MCF 10A (cell line): ENCODE results near the gene TRAPPC14. TPM values are rescaled to one million over a fixed set of nuclear protein-coding genes. Genes with fewer than 3 reads are reported as not detected.

Experiments used
- BruUV-seq: library from RNA; stranded (reverse); fragments of 400-500 nt; replicated peaks from 2 replicates; lab custom pipeline; 2021; lab: Mats Ljungman, UMichigan
- CTCF ChIA-PET: fragments of 300-600 bp; sonication (Branson Sonifier 250); formaldehyde crosslinking; extraction: SDS; loops from one replicate; lab custom pipeline; 2021; ENCODE audit warnings: antibody characterized with exemption, inconsistent platforms; lab: Yijun Ruan, JAX
- POLR2A ChIA-PET: fragments of 300-600, 350-650 bp; sonication (Branson Sonifier 250); formaldehyde crosslinking; extraction: SDS; loops from one replicate; lab custom pipeline; 2020; ENCODE audit warnings: antibody characterized with exemption, inconsistent platforms; lab: Yijun Ruan, JAX
- DNase-seq: peaks from one replicate; pipeline ENCODE4 v3.0.0-alpha.2; 2018; ENCODE audit not compliant: unreplicated experiment
- H3K27ac Mint-ChIP-seq: one replicate; pipeline ENCODE4 v1.8.0; 2022; ENCODE audit warnings: mild to moderate bottlenecking, low read depth, mixed read lengths; ENCODE audit not compliant: unreplicated experiment
- H3K27me3 Mint-ChIP-seq: one replicate; pipeline ENCODE4 v1.8.0; 2022; ENCODE audit warnings: mixed read lengths; ENCODE audit not compliant: insufficient read depth, unreplicated experiment
- H3K36me3 Mint-ChIP-seq: one replicate; pipeline ENCODE4 v1.8.0; 2022; ENCODE audit warnings: mild to moderate bottlenecking, moderate library complexity, mixed read lengths; ENCODE audit not compliant: insufficient read depth, unreplicated experiment
- H3K4me1 Mint-ChIP-seq: one replicate; pipeline ENCODE4 v1.8.0; 2022; ENCODE audit warnings: mixed read lengths; ENCODE audit not compliant: insufficient read depth, unreplicated experiment
- H3K4me3 Mint-ChIP-seq: one replicate; pipeline ENCODE4 v1.8.0; 2022; ENCODE audit warnings: mild to moderate bottlenecking, moderate library complexity, mixed read lengths; ENCODE audit not compliant: unreplicated experiment
- H3K9me3 Mint-ChIP-seq: one replicate; pipeline ENCODE4 v1.8.0; 2022; ENCODE audit warnings: mixed read lengths; ENCODE audit not compliant: unreplicated experiment
- intact Hi-C: fragments of 100-400 bp; cut with micrococcal nuclease; formaldehyde crosslinking; loops from 2 replicates; pipeline ENCODE4 v1.14.1; 2022
- total RNA-seq: library from RNA; stranded (reverse); gene quantifications from 2 replicates; pipeline ENCODE4 v1.2.3, GENCODE V29; 2022
- TF ChIP-seq, protein P1 (sequence below): fragments of 200-600 bp; IDR thresholded peaks from one replicate; pipeline ENCODE4 v1.8.0; 2022; ENCODE audit warnings: antibody characterized with exemption, mild to moderate bottlenecking; ENCODE audit not compliant: unreplicated experiment

TRAPPC14 gene
- total RNA-seq, 1 experiment from 2014 or later = 21.7 TPM

DNA sequence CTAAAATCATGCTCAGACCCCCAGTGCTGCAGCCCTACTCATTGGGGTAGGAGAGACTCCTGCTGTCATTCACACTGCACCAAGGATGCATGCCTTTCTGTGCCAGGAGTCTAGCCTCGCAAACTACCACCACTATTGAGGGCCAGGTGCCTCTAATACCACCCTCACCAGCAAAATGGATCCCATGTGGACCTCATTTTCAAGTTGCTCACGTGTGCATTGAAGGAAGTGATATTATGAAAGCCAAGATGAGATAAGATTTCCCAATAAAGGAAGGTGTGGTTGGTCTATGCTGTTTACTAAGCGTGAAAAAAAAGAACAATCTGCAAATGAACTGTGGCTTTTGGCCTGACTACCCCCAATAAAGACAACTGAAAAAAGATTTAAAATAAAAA is 17.0 kb downstream of the TRAPPC14 start:
- Mint-ChIP-seq H3K9me3 (no peaks in the 10 kb centered on the region), H3K36me3 (no peaks in the 10 kb centered on the region), H3K27me3 (no peaks in the 10 kb centered on the region), H3K4me1 (no peaks in the 10 kb centered on the region), H3K27ac (no peak overlapping the region), H3K4me3 (no peak overlapping the region)
- TF ChIP-seq, protein P1, sequence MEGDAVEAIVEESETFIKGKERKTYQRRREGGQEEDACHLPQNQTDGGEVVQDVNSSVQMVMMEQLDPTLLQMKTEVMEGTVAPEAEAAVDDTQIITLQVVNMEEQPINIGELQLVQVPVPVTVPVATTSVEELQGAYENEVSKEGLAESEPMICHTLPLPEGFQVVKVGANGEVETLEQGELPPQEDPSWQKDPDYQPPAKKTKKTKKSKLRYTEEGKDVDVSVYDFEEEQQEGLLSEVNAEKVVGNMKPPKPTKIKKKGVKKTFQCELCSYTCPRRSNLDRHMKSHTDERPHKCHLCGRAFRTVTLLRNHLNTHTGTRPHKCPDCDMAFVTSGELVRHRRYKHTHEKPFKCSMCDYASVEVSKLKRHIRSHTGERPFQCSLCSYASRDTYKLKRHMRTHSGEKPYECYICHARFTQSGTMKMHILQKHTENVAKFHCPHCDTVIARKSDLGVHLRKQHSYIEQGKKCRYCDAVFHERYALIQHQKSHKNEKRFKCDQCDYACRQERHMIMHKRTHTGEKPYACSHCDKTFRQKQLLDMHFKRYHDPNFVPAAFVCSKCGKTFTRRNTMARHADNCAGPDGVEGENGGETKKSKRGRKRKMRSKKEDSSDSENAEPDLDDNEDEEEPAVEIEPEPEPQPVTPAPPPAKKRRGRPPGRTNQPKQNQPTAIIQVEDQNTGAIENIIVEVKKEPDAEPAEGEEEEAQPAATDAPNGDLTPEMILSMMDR = no peak
- POLR2A ChIA-PET = interaction anchor here (0.9 to 1.9 kb wide), 5 partner anchors 9 to 126 kb away, joined by 3 to 5 read pairs (median 3); partner anchors contain the start of genes AP4M1, MCM7 and ZKSCAN1
- intact Hi-C loops = no loop called here
- CTCF ChIA-PET = interaction anchor here (0.6 to 5.3 kb wide), 3 partner anchors 9 to 34 kb away, joined by 3 to 34 read pairs (median 4); no protein-coding TSS in a partner anchor
- no peak for DNase-seq
- no TSS peak for BruUV-seq

DNA sequence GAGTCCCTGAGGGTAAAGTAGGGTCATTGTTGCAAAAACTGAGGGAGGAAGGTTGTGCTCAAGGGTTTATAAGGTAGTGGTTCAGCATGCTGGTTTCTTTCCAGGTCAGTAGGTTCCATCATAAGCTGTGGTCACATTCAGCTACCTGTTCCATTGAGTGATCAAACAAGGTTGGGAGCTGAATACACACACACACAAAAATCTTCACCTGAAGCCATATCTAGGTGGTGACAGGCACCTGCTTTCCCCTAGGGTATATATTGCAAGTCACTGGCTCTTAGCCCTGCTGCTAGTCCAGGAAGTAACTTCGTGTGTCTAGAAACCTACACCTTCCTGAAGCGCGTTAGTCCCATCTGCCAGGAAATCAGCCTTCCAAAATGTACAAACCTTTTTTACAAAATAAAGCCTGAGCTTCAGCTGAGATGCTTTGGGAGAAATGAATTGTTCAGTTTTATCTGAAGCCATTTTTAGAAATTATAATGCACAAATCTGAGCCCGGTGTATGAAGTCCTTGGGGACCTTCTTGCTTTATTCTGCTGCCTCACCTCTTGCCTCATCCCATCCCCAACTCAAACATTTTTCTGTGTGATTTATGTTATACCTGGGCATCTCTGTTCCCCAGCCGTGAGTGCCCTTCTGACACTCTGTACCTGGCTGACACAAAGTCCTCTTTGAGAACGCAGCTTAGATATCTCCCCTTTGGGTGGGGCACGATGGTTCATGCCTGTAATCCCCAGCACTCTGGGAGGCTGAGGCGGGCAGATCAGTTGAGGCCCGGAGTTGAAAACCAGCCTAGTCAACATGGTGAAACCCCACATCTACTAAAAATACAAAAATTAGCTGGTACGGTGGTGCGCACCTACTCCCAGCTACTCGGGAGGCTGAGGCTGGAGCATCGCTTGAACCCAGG is 20.4 kb downstream of the TRAPPC14 start:
- H3K27me3 Mint-ChIP-seq = peaks cover 10% of the 10 kb centered on the region
- ChIA-PET CTCF (interaction anchor here (0.7 to 2.1 kb wide), 4 partner anchors 8 to 80 kb away, joined by 4 to 10 read pairs (median 6); no protein-coding TSS in a partner anchor), POLR2A (interaction anchor here (0.7 to 1.2 kb wide), 3 partner anchors 11 to 159 kb away, joined by 3 to 5 read pairs (median 4); partner anchors contain the start of genes GPC2, LAMTOR4 and STAG3)
- DNase-seq = no peak
- no peak overlapping the region for H3K27ac Mint-ChIP-seq
- H3K36me3 Mint-ChIP-seq = no peaks in the 10 kb centered on the region
- intact Hi-C loops = loop anchor here (10.0 kb wide), 1 partner anchor 207 kb away; no protein-coding TSS in a partner anchor
- H3K9me3 Mint-ChIP-seq = no peaks in the 10 kb centered on the region
- no peak overlapping the region for H3K4me3 Mint-ChIP-seq
- no TSS peak for BruUV-seq
- no peaks in the 10 kb centered on the region for H3K4me1 Mint-ChIP-seq
- TF ChIP-seq, protein P1 = no peak

DNA sequence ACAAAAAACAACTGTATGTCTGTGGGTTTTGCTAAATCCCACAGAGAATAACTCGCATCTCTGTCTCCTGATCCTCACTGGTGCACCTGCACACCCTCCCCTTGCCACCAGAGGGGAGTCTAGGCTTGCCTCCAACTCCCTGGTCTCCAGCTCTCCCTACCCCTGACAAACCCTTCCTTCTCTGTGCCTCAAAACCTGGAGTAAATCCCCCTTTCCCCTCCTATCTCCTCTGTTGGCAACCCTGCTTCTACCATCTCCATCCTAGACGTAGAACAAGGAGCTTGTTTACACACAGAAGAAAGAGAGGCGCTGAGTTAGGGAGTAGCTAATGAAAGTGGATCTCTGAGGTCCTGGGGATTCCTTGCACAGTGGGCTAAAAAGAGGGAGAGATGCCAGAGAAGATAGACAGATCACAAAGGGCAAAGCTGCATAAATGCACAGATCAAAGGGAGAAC is 25.8 kb downstream of the TRAPPC14 start:
- peak; percentile 71 for DNase-seq

More for the DNA sequence above, 25.8 kb downstream of the TRAPPC14 start:
- Mint-ChIP-seq H3K9me3 (no peaks in the 10 kb centered on the region), H3K36me3 (no peaks in the 10 kb centered on the region), H3K4me1 (peaks cover 11% of the 10 kb centered on the region), H3K27ac (no peak overlapping the region), H3K4me3 (no peak overlapping the region), H3K27me3 (peaks cover 10% of the 10 kb centered on the region)
- TF ChIP-seq, protein P1 = peak; percentile 93
- ChIA-PET CTCF (interaction anchor here (0.6 to 8.2 kb wide), 30 partner anchors 8 to 726 kb away, joined by 3 to 93 read pairs (median 4); partner anchors contain the start of genes AP4M1, PVRIG and TRAPPC14), POLR2A (interaction anchor here (1.0 to 1.3 kb wide), 3 partner anchors 9 to 77 kb away, joined by 3 to 6 read pairs (median 5); partner anchors contain the start of gene LAMTOR4)
- BruUV-seq = no TSS peak
- intact Hi-C loops = loop anchor here (1.0 to 10.0 kb wide), 3 partner anchors 84 to 275 kb away; no protein-coding TSS in a partner anchor
